Tibial artery (tissue), 4 donors: ENCODE measurements around the gene NID1.

ENCODE experiments used
- DNase-seq, 2 donors: peaks; one replicate each; pipeline ENCODE4 v3.0.0-alpha.2; 2019
- H3K27ac ChIP-seq, 2 donors: fragments of 200-600 bp; sonication (generic) in 1 of 2; 1 replicate in 1 of 2; 2 replicates in 1 of 2; pipeline ENCODE4 v1.5.1; 2018 to 2019; ENCODE audit warnings: mild to moderate bottlenecking in 1 of 2
- H3K27me3 ChIP-seq, 2 donors: fragments of 200-600 bp; sonication (generic) in 1 of 2; one replicate each; pipeline versions ENCODE4 v1.5.1 to v1.6.0; 2016 to 2019
- H3K36me3 ChIP-seq, 3 donors: fragments of 200-600 bp; sonication (generic) in 2 of 3; one replicate each; pipeline ENCODE4 v1.5.1; 2016 to 2019; ENCODE audit warnings: mild to moderate bottlenecking in 2 of 3
- H3K4me1 ChIP-seq, 4 donors: fragments of 200-600 bp; sonication (generic) in 2 of 4; 1 replicate in 3 of 4; 2 replicates in 1 of 4; pipeline ENCODE4 v1.5.1; 2016 to 2019
- H3K4me3 ChIP-seq, 2 donors: fragments of 200-600 bp; sonication (generic) in 1 of 2; 1 replicate in 1 of 2; 2 replicates in 1 of 2; pipeline ENCODE4 v1.5.1; 2018 to 2019; ENCODE audit warnings: mild to moderate bottlenecking in 2 of 2
- H3K9me3 ChIP-seq, 3 donors: fragments of 200-600 bp; sonication (generic) in 1 of 3; one replicate each; pipeline ENCODE4 v1.5.1; 2016 to 2019
- intact Hi-C: fragments of 100-400 bp; cut with DNase I; formaldehyde crosslinking; loops from one replicate; pipeline ENCODE4 v1.15.0; 2023; ENCODE audit warnings: low total_unique reads
- TF ChIP-seq, protein P1 (sequence below), 2 experiments: fragments of 200-600 bp in 1 of 2; fragments of 450-650 bp in 1 of 2; IDR thresholded peaks; one replicate each; pipeline ENCODE4 v1.5.1; 2017 to 2019; ENCODE audit warnings: antibody characterized with exemption in 2 of 2, mild to moderate bottlenecking in 1 of 2, moderate library complexity in 1 of 2

Gene NID1

DNA sequence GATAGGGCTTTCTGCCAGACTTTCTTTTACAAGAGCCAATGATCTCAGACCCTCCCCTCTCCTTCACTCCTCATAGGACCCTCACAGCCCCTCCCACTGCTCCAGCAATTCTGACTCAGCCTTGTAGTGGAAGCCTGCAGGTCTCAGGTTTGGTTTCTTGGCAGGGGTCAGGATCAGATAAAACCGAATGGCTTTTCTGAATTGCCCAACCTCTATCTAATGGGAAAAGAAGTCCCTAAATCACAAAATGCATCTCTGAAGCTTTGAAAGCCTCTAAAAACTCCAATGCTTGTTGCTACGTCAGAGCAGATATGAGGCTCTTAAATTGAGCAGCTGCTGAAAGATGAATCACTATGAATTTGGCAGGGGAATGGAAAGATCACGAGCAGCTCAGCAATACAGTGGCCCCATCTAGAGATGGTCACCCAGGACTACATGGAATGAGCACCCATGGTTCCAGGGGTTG is 74.5 kb downstream of the NID1 start:
- no peak for DNase-seq
- H3K27me3 ChIP-seq, result no peaks in the 10 kb centered on the region
- peaks cover 55 to 78% (median 68%) of the 10 kb centered on the region in 3 donors for H3K36me3 ChIP-seq
- intact Hi-C loops, result no loop called here
- peaks cover 0 to 7% (median 0%) of the 10 kb centered on the region in 4 donors for H3K4me1 ChIP-seq
- no peak overlapping the region for H3K4me3 ChIP-seq
- peaks cover 0 to 12% (median 7%) of the 10 kb centered on the region in 3 donors for H3K9me3 ChIP-seq
- TF ChIP-seq, protein P1, sequence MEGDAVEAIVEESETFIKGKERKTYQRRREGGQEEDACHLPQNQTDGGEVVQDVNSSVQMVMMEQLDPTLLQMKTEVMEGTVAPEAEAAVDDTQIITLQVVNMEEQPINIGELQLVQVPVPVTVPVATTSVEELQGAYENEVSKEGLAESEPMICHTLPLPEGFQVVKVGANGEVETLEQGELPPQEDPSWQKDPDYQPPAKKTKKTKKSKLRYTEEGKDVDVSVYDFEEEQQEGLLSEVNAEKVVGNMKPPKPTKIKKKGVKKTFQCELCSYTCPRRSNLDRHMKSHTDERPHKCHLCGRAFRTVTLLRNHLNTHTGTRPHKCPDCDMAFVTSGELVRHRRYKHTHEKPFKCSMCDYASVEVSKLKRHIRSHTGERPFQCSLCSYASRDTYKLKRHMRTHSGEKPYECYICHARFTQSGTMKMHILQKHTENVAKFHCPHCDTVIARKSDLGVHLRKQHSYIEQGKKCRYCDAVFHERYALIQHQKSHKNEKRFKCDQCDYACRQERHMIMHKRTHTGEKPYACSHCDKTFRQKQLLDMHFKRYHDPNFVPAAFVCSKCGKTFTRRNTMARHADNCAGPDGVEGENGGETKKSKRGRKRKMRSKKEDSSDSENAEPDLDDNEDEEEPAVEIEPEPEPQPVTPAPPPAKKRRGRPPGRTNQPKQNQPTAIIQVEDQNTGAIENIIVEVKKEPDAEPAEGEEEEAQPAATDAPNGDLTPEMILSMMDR (IDR thresholded peaks at IDR 0.05), result no peak
- H3K27ac ChIP-seq, result no peak overlapping the region

DNA sequence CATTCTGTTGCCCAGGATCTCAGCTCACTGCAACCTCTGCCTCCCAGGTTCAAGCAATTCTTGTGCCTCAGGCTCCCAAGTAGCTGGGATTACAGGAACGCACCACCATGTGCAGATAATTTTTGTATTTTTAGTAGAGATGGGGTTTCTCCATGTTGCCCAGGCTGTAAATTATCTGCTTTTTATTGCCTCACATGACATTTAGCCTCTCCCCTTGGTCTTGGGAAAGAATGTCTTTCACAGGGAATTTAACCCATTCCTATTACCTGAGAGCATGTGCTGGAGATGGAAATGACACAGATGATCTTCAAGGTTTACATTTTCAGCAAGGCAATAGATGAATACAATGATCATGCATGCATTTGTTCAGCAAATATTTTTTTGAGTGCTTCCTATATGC is 75.8 kb downstream of the NID1 start:
- H3K4me1 ChIP-seq, result peaks cover 0 to 20% (median 5%) of the 10 kb centered on the region in 4 donors
- H3K4me3 ChIP-seq, result no peak overlapping the region
- no peak overlapping the region for H3K27ac ChIP-seq
- intact Hi-C loops, result no loop called here
- peaks cover 51 to 74% (median 60%) of the 10 kb centered on the region in 3 donors for H3K36me3 ChIP-seq
- no peaks in the 10 kb centered on the region for H3K27me3 ChIP-seq
- no peak for DNase-seq
- TF ChIP-seq, protein P1 (IDR thresholded peaks at IDR 0.05), result no peak
- peaks cover 0 to 12% (median 7%) of the 10 kb centered on the region in 3 donors for H3K9me3 ChIP-seq

DNA sequence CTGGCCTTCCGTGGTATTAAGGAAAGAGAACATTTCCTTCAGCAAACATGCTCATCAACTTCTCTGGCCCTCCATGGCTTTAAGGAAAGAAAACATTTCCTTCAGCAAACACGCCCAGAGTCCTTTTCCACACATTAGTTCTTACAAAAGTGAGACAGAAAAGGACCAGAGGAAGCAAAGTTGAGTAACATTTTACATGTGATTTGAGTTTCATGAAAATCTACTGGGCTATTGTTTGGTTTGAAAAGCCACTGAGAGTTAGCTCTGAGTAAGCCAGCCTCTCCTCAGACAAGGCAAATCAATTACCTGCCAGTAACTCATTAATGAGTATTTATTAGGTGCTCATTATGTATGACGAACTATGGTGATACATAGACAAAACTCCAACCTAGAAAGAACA is 78.0 kb downstream of the NID1 start:
- intact Hi-C loops, result no loop called here
- TF ChIP-seq, protein P1 (IDR thresholded peaks at IDR 0.05), result no peak
- peaks cover 0 to 40% (median 18%) of the 10 kb centered on the region in 4 donors for H3K4me1 ChIP-seq
- peak overlapping the region in 1 of 2 donors; percentile 3 for H3K27ac ChIP-seq
- H3K9me3 ChIP-seq, result peaks cover 0 to 12% (median 7%) of the 10 kb centered on the region in 3 donors
- peaks cover 32 to 62% (median 37%) of the 10 kb centered on the region in 3 donors for H3K36me3 ChIP-seq
- DNase-seq, result no peak
- H3K27me3 ChIP-seq, result no peaks in the 10 kb centered on the region
- H3K4me3 ChIP-seq, result no peak overlapping the region

DNA sequence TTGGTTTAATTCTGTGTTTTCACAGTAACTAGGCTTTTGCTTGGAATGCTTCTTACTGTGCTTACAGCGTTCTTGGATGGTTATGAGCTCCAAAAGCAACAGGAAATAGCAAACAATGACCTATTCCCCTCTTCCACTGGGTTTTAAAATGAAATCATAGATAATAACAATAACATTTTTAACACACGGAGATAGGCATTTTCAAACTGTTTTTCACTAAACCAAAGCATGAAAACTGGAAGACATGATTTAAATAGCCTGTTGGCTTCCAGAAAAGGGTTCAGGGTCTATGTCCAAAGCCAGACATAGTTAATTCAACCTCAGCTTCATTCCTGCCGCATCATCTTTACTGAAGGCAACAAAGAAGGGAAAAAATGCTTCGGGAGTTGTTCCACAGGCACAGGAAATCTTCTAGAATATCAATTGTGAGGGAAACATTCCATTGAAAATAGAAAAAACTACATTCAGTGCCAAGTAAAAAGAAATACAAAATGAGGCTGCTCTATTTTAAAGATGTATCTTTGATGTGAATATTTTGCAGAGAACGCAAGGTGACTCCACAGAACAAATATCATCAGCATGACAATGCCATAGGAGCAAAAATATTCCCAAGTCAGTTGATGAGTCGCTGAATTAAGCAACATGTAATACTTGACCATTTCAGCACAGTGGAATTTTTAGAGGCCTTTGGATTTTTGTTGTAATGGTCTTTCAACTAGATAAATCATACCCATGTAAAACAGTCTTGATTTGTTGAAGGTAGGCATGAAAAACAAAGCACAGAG is 80.7 kb downstream of the NID1 start:
- Histone ChIP-seq H3K27ac (peak overlapping the region; percentile 62 to 72), H3K27me3 (no peaks in the 10 kb centered on the region), H3K4me3 (peak overlapping the region in 1 of 2 donors; percentile 29), H3K36me3 (peaks cover 30 to 62% (median 35%) of the 10 kb centered on the region in 3 donors), H3K9me3 (no peaks in the 10 kb centered on the region), H3K4me1 (peaks cover 0 to 52% (median 18%) of the 10 kb centered on the region in 4 donors)
- intact Hi-C loops, result no loop called here
- TF ChIP-seq, protein P1 (IDR thresholded peaks at IDR 0.05), result no peak
- no peak for DNase-seq

DNA sequence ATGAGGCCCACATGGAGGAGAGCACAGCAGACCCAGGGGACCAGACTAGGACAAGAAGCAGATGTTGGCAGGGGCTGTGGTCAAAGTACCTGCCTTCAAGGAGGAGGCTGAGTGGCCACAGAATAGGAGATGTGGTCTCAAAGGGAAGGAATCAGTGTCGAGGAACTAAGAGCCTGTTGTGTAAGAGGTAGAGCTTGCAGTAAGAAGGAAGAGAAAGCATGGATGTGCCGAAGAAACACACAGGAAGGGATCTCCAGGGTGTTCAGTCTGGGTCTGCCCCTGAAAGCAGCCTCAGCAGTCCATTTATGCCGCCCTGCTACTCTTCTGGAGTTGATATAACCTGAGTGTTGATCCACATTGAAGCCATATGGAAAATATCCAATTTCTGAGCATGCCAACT is 83.9 kb downstream of the NID1 start:
- Histone ChIP-seq H3K4me1 (peaks cover 0 to 51% (median 18%) of the 10 kb centered on the region in 4 donors), H3K4me3 (no peak overlapping the region), H3K27me3 (no peaks in the 10 kb centered on the region), H3K27ac (no peak overlapping the region), H3K36me3 (peaks cover 52 to 78% (median 56%) of the 10 kb centered on the region in 3 donors), H3K9me3 (no peaks in the 10 kb centered on the region)
- intact Hi-C loops, result no loop called here
- no peak for DNase-seq
- TF ChIP-seq, protein P1 (IDR thresholded peaks at IDR 0.05), result no peak
